HEK293T (cell line): ENCODE data around the gene CCDC87.

Experiments
- CTCF ChIA-PET: fragments of 350-600 bp; formaldehyde crosslinking; extraction: SDS; loops from one replicate; lab custom pipeline; 2021; ENCODE audit warnings: antibody characterized with exemption, inconsistent platforms; lab: Yijun Ruan, JAX
- POLR2A ChIA-PET: fragments of 350-600 bp; formaldehyde crosslinking; extraction: SDS; loops from one replicate; lab custom pipeline; 2020; ENCODE audit warnings: antibody characterized with exemption, inconsistent platforms; lab: Yijun Ruan, JAX
- DNase-seq: peaks from one replicate; pipeline ENCODE4 v3.0.0; 2012; ENCODE audit warnings: mixed read lengths; ENCODE audit errors: extremely low spot score
- ARNT ChIP-seq: fragments of 450-650 bp; IDR thresholded peaks from 2 replicates; pipeline ENCODE4 v1.6.1; 2017; ENCODE audit warnings: mild to moderate bottlenecking
- BHLHE40 ChIP-seq: fragments of 450-650 bp; IDR thresholded peaks from 2 replicates; pipeline ENCODE4 v1.6.1; 2016; ENCODE audit warnings: mild to moderate bottlenecking, moderate library complexity, borderline replicate concordance
- CTBP1 ChIP-seq: fragments of 450-650 bp; IDR thresholded peaks from 2 replicates; pipeline ENCODE4 v1.6.1; 2016; ENCODE audit warnings: borderline replicate concordance
- ELF4 ChIP-seq: fragments of 450-650 bp; IDR thresholded peaks from 2 replicates; pipeline ENCODE4 v1.6.1; 2017; ENCODE audit warnings: antibody characterized with exemption
- FOXA1 ChIP-seq: fragments of 450-650 bp; IDR thresholded peaks from 2 replicates; pipeline ENCODE4 v1.6.1; 2016; ENCODE audit warnings: mild to moderate bottlenecking
- FOXK2 ChIP-seq: fragments of 450-650 bp; IDR thresholded peaks from 2 replicates; pipeline ENCODE4 v1.6.1; 2016; ENCODE audit warnings: mild to moderate bottlenecking
- FOXM1 ChIP-seq: fragments of 450-650 bp; IDR thresholded peaks from 2 replicates; pipeline ENCODE4 v1.6.1; 2017; ENCODE audit warnings: mild to moderate bottlenecking, borderline replicate concordance
- HDGF ChIP-seq: fragments of 450-650 bp; IDR thresholded peaks from 2 replicates; pipeline ENCODE4 v1.6.1; 2017; ENCODE audit warnings: antibody characterized with exemption, borderline replicate concordance
- L3MBTL2 ChIP-seq: fragments of 450-650 bp; conservative IDR thresholded peaks from 2 replicates; pipeline ENCODE4 v1.6.1; 2016; ENCODE audit warnings: mild to moderate bottlenecking
- LEF1 ChIP-seq: fragments of 450-650 bp; IDR thresholded peaks from 2 replicates; pipeline ENCODE4 v1.6.1; 2017; ENCODE audit warnings: mild to moderate bottlenecking, borderline replicate concordance
- NFRKB ChIP-seq: fragments of 450-650 bp; IDR thresholded peaks from 2 replicates; pipeline ENCODE4 v1.6.1; 2016; ENCODE audit warnings: mild to moderate bottlenecking, moderate library complexity
- SP1 ChIP-seq: fragments of 450-650 bp; IDR thresholded peaks from 2 replicates; pipeline ENCODE4 v1.6.1; 2017
- SUZ12 ChIP-seq: fragments of 450-650 bp; IDR thresholded peaks from 2 replicates; pipeline ENCODE4 v1.6.1; 2016; ENCODE audit warnings: mild to moderate bottlenecking
- TARDBP ChIP-seq: fragments of 450-650 bp; IDR thresholded peaks from 2 replicates; pipeline ENCODE4 v1.6.1; 2016
- ZNF384 ChIP-seq: fragments of 450-650 bp; IDR thresholded peaks from 2 replicates; pipeline ENCODE4 v1.6.1; 2016
- TF ChIP-seq, protein P1 (sequence below): fragments of 450-650 bp; IDR thresholded peaks from 2 replicates; pipeline ENCODE4 v1.6.1; 2016

The CCDC87 gene

DNA sequence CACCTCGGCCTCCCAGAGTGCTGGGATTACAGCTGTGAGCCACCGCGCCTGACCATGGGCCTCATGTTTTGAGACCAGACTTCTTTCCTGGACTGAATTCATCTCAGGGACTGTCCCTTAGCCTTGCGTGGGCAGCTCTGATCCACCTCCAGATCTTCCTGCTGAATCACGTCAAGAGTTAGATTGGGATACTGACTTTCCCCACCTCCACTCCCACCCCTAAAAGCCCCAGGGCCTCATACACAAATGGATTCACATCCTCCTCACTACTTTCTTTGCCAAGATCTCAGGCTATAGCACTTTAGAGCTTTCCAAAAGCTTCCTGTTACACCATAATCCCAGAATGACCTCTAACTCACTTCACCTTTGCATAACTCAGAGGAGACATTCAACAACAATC is 12.1 kb downstream of the CCDC87 start:
- ChIA-PET POLR2A (interaction anchor here (0.9 to 1.7 kb wide), 3 partner anchors 36 to 97 kb away, joined by 3 to 5 read pairs (median 5); partner anchors contain the start of genes RBM14, RBM4 and RBM4B), CTCF (interaction anchor here (0.7 to 1.2 kb wide), 2 partner anchors 11 to 96 kb away, joined by 3 to 8 read pairs; partner anchors contain the start of genes CCDC87 and CCS)
- no peak for TF ChIP-seq FOXM1
- TF ChIP-seq FOXK2, result no peak
- TF ChIP-seq LEF1, result no peak
- no peak for TF ChIP-seq HDGF
- TF ChIP-seq FOXA1, result no peak
- TF ChIP-seq, protein P1, sequence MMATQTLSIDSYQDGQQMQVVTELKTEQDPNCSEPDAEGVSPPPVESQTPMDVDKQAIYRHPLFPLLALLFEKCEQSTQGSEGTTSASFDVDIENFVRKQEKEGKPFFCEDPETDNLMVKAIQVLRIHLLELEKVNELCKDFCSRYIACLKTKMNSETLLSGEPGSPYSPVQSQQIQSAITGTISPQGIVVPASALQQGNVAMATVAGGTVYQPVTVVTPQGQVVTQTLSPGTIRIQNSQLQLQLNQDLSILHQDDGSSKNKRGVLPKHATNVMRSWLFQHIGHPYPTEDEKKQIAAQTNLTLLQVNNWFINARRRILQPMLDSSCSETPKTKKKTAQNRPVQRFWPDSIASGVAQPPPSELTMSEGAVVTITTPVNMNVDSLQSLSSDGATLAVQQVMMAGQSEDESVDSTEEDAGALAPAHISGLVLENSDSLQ, result no peak
- no peak for TF ChIP-seq L3MBTL2
- TF ChIP-seq ARNT, result no peak
- no peak for TF ChIP-seq BHLHE40
- no peak for TF ChIP-seq SUZ12
- TF ChIP-seq SP1, result no peak
- no peak for TF ChIP-seq NFRKB
- TF ChIP-seq CTBP1, result no peak
- DNase-seq, result no peak

DNA sequence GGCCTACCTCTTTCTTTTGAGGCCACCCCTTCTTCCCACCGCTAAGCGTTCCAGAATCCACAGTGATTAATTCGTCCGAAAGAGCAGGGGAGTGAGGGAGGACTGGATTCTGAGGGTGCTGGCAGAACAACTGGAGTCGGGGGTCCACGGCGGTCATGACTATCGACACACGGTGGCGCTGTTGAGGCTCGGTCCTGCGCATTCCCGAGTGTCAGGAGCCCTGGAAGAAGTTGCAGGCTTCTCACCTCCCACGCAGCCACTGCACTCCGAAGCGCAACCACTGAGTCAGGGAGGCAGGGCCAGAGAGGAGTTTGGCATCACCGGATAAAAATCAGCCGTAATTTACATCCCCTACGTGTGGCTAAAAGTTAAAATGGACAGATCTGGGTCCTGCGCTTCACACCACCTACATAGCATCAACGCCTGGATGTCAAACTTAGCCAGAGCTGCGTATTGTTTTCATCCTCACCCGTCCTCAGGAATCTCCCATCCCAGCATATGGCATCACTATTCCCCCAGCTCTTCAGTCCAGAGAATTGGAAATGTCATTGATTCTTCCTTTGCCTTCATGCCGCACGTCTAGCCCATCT is 13.8 kb downstream of the CCDC87 start:
- peak; percentile 44; the same call in 1 of the 2 replicates for TF ChIP-seq L3MBTL2
- TF ChIP-seq, protein P1, result no peak
- TF ChIP-seq ELF4, result no peak
- DNase-seq, result peak; percentile 87
- CTCF ChIA-PET, result interaction anchor here (0.7 to 0.8 kb wide), 3 partner anchors 19 to 99 kb away, joined by 3 read pairs; no protein-coding TSS in a partner anchor
- POLR2A ChIA-PET, result interaction anchor here (1.0 to 3.2 kb wide), 4 partner anchors 33 to 99 kb away, joined by 3 to 16 read pairs (median 4); partner anchors contain the start of genes RBM14, RBM4, RBM4B and ZDHHC24

DNA sequence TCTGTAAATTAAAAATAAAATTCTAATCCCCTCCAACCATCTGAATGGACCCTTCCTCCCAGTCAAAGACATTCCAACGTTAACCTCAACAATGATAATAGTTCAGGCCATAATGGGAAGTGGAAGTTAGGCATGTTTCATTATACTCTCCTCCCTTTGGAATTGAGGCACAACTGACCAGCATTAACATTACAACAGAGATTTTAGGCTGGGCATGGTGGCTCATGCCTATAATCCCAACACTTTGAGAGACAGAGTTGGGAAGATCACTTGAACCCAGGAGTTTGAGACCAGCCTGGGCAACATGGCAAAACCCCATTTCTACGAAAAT is 22.0 kb downstream of the CCDC87 start:
- no peak for TF ChIP-seq LEF1
- TF ChIP-seq ZNF384, result no peak
- no peak for TF ChIP-seq FOXA1
- no peak for TF ChIP-seq ARNT
- no peak for TF ChIP-seq SUZ12
- TF ChIP-seq SP1, result no peak
- no peak for TF ChIP-seq NFRKB
- no peak for TF ChIP-seq CTBP1
- TF ChIP-seq L3MBTL2, result no peak
- no peak for TF ChIP-seq HDGF
- TF ChIP-seq FOXM1, result no peak
- TF ChIP-seq ELF4, result no peak
- TF ChIP-seq, protein P1, result no peak
- no peak for TF ChIP-seq BHLHE40
- TF ChIP-seq FOXK2, result no peak
- TF ChIP-seq TARDBP, result no peak
- DNase-seq, result no peak
- ChIA-PET CTCF (no interaction called here), POLR2A (no interaction called here)

DNA sequence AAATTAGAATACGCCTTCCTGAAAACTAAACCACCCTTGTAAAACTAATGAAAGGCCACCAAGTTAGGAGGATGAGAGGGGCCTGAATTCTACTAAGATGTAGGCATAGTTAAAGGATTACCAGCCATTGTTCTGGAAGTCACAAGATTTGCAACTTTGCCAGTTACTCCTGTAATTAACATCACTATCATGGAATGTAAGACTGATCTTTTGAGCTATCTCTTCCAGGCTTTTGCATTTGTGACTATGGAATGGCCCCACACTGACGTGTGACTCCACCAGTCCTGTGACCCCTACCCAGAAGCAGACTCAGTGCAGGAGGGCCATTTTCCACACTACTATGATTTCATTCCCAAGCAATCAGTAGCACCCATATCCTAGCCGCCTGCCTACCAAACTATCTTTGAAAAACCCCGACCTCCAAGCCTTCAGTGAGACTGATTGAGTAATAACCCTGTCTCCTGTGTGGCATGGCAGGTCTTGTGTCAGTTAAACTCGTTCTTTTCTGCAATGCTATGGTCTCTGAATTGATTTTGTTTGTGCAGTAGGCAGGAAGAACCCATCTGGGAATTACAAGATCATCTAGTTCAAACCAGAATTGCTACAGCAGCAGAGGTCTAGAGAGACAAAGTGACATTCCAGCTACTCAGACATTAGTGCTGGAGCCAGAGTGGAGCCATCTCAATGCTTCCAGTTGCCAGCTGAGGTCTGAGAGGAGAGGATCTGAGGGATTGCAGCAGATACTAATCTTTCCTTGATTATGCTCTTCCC is 22.6 kb downstream of the CCDC87 start:
- ChIA-PET POLR2A (interaction anchor here (0.6 to 1.2 kb wide), 2 partner anchors 24 to 46 kb away, joined by 3 to 4 read pairs; partner anchors contain the start of genes RBM14 and ZDHHC24), CTCF (interaction anchor here (0.7 kb wide), 1 partner anchor 8 kb away, joined by 3 read pairs; no protein-coding TSS in a partner anchor)
- TF ChIP-seq L3MBTL2 (no peak), FOXA1 (no peak), HDGF (no peak), NFRKB (no peak), BHLHE40 (no peak), LEF1 (no peak), FOXM1 (no peak), SUZ12 (no peak)
- no peak for DNase-seq

DNA sequence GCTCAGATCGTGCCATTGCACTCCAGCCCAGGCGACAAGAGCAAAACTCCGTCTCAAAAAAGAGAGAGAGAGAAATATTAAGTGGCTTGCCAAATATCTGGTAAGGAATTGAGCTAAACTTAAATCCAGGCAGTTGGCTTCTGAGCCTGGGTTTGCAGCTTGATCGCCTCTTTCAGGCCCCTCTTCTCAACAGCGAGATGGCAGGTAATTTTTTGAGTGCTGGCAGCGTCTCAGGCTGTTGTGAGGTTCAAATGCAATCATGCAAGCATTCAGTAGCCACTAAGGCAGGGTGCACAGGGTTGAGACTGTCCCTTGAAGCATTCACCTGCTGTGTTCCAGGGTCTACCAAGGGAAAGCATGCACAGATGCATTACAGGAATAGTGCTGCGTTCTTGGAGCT is 23.8 kb downstream of the CCDC87 start:
- ChIA-PET POLR2A (interaction anchor here (1.0 to 1.5 kb wide), 7 partner anchors 9 to 109 kb away, joined by 3 to 7 read pairs (median 4); partner anchors contain the start of genes RBM14, RBM4, RBM4B and ZDHHC24), CTCF (interaction anchor here (1.1 kb wide), 1 partner anchor 258 kb away, joined by 4 read pairs; no protein-coding TSS in a partner anchor)
- no peak for TF ChIP-seq FOXK2
- TF ChIP-seq BHLHE40, result no peak
- no peak for TF ChIP-seq SP1
- no peak for TF ChIP-seq TARDBP
- no peak for TF ChIP-seq FOXA1
- no peak for TF ChIP-seq ARNT
- no peak for TF ChIP-seq HDGF
- no peak for TF ChIP-seq NFRKB
- no peak for TF ChIP-seq ZNF384
- no peak for TF ChIP-seq SUZ12
- no peak for TF ChIP-seq LEF1
- no peak for TF ChIP-seq ELF4
- TF ChIP-seq, protein P1, result no peak
- no peak for TF ChIP-seq FOXM1
- no peak for TF ChIP-seq CTBP1
- no peak for DNase-seq
